Left lung (tissue), 10 donors: Measurements from ENCODE around the gene RTEL1. TPM values are rescaled to one million over a fixed set of nuclear protein-coding genes. Genes with fewer than 3 reads are reported as not detected.

Source experiments
- ATAC-seq: fragments of 200-7000 bp; cut with Tn5 transposase; one replicate; pipeline ENCODE4 v1.9.1; 2020; ENCODE audit warnings: moderate library complexity
- DNase-seq, 4 donors: peaks; one replicate each; pipeline ENCODE4 v3.0.0-alpha.2; 2013 to 2020
- H3K27ac ChIP-seq, 2 donors: fragments of 200-600 bp; sonication (generic) in 1 of 2; one replicate each; pipeline versions ENCODE4 v1.5.0 to v1.8.0; 2020 to 2021
- H3K27me3 ChIP-seq, 2 donors: fragments of 200-600 bp; sonication (generic) in 1 of 2; one replicate each; pipeline versions ENCODE4 v1.5.0 to v1.8.0; 2020 to 2021
- H3K36me3 ChIP-seq, 2 donors: fragments of 200-600 bp; sonication (generic) in 1 of 2; one replicate each; pipeline versions ENCODE4 v1.5.0 to v1.8.0; 2020 to 2021
- H3K4me1 ChIP-seq, 2 donors: fragments of 200-600 bp; one replicate each; pipeline ENCODE4 v1.8.0; 2021
- H3K4me3 ChIP-seq, 2 donors: fragments of 200-600 bp; sonication (generic) in 1 of 2; one replicate each; pipeline versions ENCODE4 v1.5.0 to v1.8.0; 2020 to 2021; ENCODE audit warnings: mild to moderate bottlenecking in 1 of 2
- H3K9me3 ChIP-seq, 2 donors: fragments of 200-600 bp; sonication (generic) in 1 of 2; one replicate each; pipeline versions ENCODE4 v1.5.0 to v1.8.0; 2020 to 2021
- CTCF ChIP-seq, 2 donors: fragments of 200-600 bp; sonication (generic) in 1 of 2; IDR thresholded peaks; one replicate each; pipeline versions ENCODE4 v1.5.0 to v1.8.0; 2021; ENCODE audit warnings: antibody characterized with exemption in 2 of 2
- intact Hi-C, 2 donors: fragments of 100-400 bp; cut with DNase I; formaldehyde crosslinking; loops; one replicate each; pipeline versions ENCODE4 v1.11.2 to v1.14.2; 2022
- polyA plus RNA-seq, 6 donors: library from polyadenylated mRNA; unstranded; fragments of 120-200 nt; gene quantifications; one replicate each; pipeline ENCODE4 v1.2.1, GENCODE V29; 2013; ENCODE audit not compliant: insufficient read length in 6 of 6
- total RNA-seq, 2 donors: library from RNA; stranded (reverse); fragmentation: NEBNext Ultra II Directional; extraction: Animal tissue kit (Norgen Biotek cat#: 25700); gene quantifications; one replicate each; pipeline ENCODE4 v1.2.1, GENCODE V29; 2021
- donor health status: DM: no; HTN: yes; CAD: no.
- donor health status: DM: no; HTN: no; CAD: no.

Gene RTEL1
- total and polyA plus RNA-seq, 8 donors = 19.6 to 38.8 (median 22.4) TPM

- peaks cover 17 to 41% of the 10 kb centered on the region in 2 donors for H3K27me3 ChIP-seq
- DNase-seq (peak; percentile 87 to 97 (median 91)), ATAC-seq (peak; percentile 72)
- H3K36me3 ChIP-seq = no peaks in the 10 kb centered on the region
- no peaks in the 10 kb centered on the region for H3K9me3 ChIP-seq
- peak within 1 kb of the TSS in 1 of 2 donors; percentile 53 for H3K27ac ChIP-seq
- peak within 1 kb of the TSS; percentile 46 to 55 for H3K4me3 ChIP-seq
- H3K4me1 ChIP-seq = peaks cover 12 to 39% of the 10 kb centered on the region in 2 donors
- intact Hi-C loops = no loop called here
- TF ChIP-seq CTCF (IDR thresholded peaks at IDR 0.05) = no peak
These were observed 4.8 kb upstream of the RTEL1 start, which contains the start of gene STMN3 for GRCh38 chr20:63653041-63653973. Gene STMN3 (minus strand): TSS chr20:63653424. CDS start chr20:63653345, 79 bp downstream.

GRCh38 chr20:63653974-63654668 is 4.0 kb upstream of the RTEL1 start:
- no peaks in the 10 kb centered on the region for H3K36me3 ChIP-seq
- H3K27me3 ChIP-seq = peaks cover 17 to 41% of the 10 kb centered on the region in 2 donors
- intact Hi-C loops = no loop called here
- H3K4me3 ChIP-seq = peak overlapping the region; percentile 22 to 55
- ATAC-seq (no peak), DNase-seq (no peak)
- no peaks in the 10 kb centered on the region for H3K9me3 ChIP-seq
- no peak for TF ChIP-seq CTCF (IDR thresholded peaks at IDR 0.05)
- H3K4me1 ChIP-seq = peaks cover 14 to 41% of the 10 kb centered on the region in 2 donors
- H3K27ac ChIP-seq = no peak overlapping the region

- no peak for ATAC-seq
- no peak for TF ChIP-seq CTCF (IDR thresholded peaks at IDR 0.05)
These were observed 2.9 kb upstream of the RTEL1 start for GRCh38 chr20:63655249-63655648.

GRCh38 chr20:63656451-63656850 is 1.7 kb upstream of the RTEL1 start:
- DNase-seq (no peak), ATAC-seq (no peak)
- Histone ChIP-seq H3K4me3 (no peak overlapping the region), H3K4me1 (peaks cover 19 to 51% of the 10 kb centered on the region in 2 donors), H3K27me3 (peaks cover 13 to 35% of the 10 kb centered on the region in 2 donors), H3K36me3 (peaks cover 0 to 10% of the 10 kb centered on the region in 2 donors), H3K9me3 (no peaks in the 10 kb centered on the region), H3K27ac (no peak overlapping the region)
- TF ChIP-seq CTCF (IDR thresholded peaks at IDR 0.05) = no peak
- intact Hi-C loops = no loop called here

More at GRCh38 chr20:63655249-63655648, 2.9 kb upstream of the RTEL1 start:
- no peak overlapping the region for H3K27ac ChIP-seq
- peaks cover 17 to 41% of the 10 kb centered on the region in 2 donors for H3K27me3 ChIP-seq
- no peak overlapping the region for H3K4me3 ChIP-seq
- intact Hi-C loops = no loop called here
- no peak for DNase-seq
- no peaks in the 10 kb centered on the region for H3K36me3 ChIP-seq
- H3K9me3 ChIP-seq = no peaks in the 10 kb centered on the region
- peaks cover 19 to 53% of the 10 kb centered on the region in 2 donors for H3K4me1 ChIP-seq
